Epidermal melanocyte (primary cell): ENCODE results near the gene PLET1.
A peak's percentile ranks its signal among the peaks of the same experiment; 100 is the strongest.

Source experiments
- DNase-seq: peaks from one replicate; pipeline ENCODE4 v3.0.0; 2011; ENCODE audit warnings: low spot score; ENCODE audit not compliant: insufficient read length

PLET1 gene, protein sequence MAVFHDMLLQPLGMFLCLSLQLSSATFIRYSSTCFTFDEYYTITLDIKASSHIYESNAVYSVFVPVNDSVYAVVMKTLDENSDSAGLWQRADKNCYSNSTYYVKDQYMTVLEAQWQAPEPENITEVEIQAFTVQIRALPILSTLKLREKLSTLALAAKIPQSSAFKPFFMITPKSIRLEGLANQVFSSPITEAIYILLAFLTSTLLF

DNA sequence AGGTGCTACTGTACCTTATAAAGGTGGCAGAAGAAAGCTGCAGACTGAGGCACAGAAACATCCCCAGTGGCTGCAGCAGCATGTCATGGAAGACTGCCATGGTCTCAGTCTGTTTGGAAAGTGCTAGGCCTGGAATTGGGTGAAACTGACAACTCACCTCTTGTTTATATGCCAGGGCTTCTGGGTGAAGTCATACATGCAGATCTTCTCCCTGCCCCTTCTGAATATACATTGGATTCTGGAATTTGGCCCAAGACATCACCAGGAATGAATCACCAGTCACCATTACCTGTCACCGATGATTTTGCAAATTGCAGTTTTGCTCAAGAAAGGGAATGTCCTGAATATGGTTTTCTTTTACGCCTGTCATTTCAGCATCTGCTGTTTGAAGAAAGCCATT lies at the start of gene PLET1:
PLET1 (minus strand) TSS at position 371 of the 400 bp plus-strand sequence; CDS start at position 100, 271 bp downstream.
- no peak for DNase-seq

DNA sequence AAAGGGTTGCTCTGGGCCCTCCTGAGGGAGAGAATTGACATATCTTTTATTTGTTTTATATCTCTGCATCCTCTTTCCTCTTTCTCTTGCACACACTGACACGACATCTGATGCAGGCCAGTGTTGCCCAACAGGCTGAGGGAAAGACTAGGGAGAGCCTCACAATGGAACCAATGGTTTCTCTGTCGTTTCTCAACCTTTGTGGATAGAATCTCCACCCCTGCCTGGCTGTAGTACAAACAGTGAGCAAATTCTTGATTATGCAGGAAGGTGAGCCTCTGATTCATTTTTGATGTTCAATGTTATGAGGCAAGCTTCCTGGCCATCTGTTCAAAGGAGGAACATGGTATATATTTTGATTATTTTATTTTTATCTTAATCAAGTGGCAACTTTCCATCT lies 49.8 kb upstream of the PLET1 start:
- no peak for DNase-seq

DNA sequence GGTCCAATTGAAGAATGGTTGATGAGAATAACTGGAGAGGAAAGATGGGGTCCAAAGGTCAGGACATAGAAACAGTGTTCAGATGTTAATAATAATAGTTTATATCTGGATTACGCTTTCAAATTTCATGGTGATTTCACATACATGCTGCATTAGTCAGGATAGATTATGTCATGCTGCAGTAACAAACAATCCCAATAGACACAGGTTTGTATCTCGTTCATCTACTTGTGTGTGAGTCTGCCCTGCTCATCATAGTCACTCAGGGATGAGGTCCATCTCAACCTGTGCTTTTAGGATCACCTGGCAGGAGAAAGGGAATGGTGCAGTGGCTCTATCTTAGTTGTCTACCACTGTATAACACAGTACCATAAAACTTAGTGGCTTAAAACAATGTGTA lies 48.0 kb upstream of the PLET1 start:
- DNase-seq: no peak

DNA sequence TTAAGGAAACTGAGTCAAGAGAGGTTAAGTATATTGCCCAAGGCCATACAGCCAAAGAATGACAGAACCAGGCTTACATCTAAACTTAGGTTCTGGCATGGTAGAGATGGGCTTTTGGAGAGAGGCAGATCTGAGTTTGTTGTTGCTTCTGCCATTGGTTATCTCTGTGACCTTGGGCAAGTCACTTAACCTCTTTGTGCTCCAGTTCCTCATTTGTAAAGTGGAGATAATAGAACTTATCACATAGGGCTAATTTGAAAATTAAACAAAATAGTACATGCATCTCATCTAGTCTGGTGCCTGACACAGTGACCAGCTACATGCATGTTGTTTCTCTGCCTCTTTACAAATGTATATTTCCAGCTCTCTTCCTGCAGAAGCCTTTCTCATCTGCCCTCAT lies 47.0 kb upstream of the PLET1 start:
- DNase-seq: no peak

DNA sequence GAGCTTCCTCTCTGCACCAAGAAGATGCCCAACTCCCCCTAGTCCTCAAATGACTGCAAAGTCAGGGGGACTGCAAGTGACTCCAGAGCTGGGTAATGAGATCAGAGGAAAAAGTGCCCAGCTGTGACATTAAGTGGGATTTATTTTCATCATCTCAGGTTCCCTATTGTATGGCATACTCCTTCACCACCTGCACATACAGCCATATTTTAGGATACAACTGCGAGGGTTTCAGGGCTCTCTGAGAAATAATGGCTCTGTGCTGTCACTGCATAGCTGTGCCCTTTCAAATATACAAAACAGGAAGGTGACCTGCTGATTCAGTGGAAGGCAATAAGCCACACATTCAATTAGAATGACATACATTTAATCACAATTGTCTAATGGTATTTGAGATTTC lies 45.6 kb upstream of the PLET1 start:
- no peak for DNase-seq

DNA sequence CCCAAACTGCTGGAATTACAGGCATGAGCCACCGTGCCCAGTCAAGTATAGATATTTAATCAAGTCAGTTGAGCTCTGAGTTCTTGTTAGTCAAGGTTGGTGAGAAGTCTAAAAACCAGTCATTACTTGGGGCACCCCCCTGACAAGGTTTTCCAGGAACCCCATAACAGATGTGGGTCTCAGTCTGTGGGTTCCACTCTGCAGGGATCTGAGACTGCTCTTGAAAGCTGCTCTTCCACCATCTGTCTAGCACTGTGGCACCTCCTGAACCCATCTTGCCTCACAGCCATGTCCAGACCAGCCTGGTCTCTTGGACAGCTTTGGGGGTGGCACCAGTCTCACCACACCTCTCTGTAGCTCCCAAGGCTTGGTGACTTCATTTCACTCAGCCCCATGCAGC lies 44.3 kb upstream of the PLET1 start:
- no peak for DNase-seq

DNA sequence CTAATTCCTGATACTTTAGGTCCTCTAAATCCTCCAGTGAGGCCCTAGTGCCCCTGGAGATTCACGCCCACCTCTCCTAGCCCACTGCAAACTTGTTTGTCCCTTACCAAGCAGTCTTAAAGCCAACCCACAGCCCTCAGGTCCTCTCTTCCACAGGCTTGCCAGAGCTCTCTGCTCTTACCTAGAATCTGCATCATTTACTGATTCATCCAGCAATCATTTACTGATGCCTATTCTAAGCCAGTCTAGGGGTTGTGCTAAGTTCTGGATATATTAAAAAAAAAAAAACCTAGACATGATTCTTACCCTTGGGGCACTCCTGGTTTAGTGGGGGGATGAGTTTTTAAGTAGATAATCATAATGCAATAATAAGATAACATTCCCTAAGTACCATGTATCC lies 43.0 kb upstream of the PLET1 start:
- DNase-seq: no peak

DNA sequence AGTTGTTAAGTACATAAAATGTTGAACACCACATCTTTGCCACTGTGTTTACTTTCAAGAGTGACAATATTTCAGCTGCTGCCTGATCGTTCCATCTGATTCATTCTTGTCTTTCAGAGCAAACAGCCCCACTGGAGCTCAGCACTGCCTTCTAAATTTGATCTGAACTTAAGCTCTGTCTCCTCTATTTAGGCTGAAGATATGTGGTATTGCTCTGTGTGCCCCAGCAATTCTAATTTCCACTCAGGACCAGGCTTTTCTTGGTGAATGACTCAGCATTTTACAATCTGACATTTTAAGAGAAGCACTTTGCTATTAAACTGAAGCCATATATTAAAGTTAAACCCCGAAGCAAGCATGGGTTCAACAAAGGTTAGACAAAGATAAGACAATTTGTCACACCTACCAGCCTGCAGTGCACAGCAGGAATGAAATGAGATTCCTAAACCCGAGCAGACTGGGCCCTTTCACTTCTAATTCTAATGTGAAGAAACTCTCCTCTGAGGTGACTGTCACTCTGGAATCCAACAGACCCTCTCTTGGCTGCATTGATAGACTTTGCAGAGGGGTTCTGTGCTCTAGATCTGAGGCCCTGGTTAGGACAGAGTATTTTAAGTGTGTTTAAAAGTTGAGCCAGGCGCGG lies 41.7 kb upstream of the PLET1 start:
- no peak for DNase-seq

DNA sequence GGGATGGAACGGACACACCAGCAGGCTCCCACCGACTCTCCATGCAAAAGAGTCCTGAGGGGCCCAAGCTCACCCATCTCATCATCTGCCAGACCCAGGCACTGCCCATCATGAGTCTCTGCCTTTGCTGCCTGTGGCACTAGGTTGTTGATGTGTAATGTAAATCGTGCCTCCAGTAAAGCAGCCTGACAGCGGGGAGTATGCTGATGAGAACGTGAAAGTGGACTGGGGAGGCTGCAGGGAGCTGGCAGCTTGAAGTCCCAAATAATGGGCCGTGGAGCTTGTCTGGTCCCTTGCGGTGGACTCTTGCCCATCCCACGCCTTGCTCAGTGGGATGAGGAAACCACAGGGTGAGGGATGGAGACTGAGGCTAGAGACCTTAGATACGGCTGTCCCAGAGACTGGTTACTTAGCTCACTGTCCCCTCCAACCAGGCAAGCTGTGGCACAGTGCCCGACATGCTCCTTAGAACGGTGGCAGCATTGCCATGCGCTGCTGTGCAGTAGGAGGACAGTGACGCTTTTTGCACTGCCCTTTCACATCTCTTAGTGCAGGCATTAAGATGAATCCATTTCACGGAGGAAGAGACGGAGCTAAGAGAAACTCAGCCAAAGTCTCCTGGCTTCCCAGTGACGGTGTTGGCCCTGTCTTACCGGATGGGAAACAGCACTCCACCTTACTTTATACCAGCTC lies 39.6 kb upstream of the PLET1 start:
- no peak for DNase-seq

DNA sequence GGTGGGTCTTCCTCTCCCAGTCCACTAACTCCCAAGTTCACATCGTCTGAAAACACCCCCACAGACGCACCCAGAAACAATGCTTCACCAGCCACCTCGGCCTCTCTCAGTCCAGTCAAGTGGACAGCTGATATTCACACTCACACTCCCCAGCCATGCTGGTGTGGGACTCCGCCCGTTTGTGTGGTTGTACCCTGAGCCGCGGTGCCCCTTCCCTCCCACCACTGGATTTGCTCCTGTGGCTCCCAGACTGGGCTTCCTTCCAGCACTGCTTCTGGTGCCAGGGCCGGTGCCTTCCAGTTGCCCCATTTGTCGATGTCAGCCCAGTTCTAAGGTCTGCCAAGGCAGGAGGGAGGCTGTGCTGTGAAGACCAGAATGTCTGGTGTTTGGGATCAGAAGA lies 37.9 kb upstream of the PLET1 start:
- no peak for DNase-seq

DNA sequence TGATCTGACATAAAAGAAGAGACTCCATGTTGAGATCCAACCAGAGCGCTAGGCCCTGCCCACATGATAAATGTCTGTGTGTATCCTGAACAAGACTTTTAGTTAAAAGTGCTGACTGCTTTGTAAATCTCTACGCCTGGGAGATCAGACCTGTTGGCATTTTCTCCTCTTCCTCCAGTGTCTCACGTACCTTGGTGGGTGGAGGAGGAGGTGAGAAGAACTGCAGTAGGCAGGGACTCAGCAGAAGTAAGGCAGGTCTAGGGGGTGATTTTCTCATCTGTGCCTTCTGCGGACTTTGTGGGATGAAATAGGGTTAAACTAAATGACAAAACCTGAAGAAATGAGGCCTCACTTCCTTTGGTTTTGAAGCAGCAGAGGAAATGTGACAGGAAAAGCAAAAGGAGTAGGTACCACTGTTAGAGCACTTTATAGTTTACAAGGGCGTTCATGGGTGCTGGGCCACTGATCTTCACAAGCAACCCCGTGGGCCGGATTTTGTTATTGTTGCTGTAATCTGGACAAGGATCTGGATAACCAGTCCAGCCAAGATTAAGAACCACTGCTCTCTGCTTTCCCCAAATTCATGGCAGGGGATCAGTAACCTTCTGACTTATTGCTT lies 36.7 kb upstream of the PLET1 start:
- no peak for DNase-seq

DNA sequence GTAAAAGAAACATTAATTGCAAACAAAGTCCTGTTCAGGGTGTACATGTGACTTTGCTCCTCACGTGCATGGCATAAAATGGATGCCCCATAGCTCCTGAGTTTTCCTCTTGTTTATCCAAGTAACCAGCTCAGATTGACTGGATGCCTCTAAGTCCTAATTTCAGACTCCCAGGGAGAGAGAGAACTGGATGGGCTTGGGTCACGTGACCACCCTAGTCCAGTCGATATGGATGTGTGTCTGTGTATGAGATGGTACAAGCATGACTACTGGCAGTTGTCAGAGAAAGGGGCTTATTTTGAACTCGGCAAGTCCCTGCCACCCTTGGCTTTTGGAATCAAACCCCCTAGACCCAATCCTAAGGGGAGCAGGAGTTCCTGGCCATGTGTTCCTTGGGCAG lies 35.4 kb upstream of the PLET1 start:
- no peak for DNase-seq

DNA sequence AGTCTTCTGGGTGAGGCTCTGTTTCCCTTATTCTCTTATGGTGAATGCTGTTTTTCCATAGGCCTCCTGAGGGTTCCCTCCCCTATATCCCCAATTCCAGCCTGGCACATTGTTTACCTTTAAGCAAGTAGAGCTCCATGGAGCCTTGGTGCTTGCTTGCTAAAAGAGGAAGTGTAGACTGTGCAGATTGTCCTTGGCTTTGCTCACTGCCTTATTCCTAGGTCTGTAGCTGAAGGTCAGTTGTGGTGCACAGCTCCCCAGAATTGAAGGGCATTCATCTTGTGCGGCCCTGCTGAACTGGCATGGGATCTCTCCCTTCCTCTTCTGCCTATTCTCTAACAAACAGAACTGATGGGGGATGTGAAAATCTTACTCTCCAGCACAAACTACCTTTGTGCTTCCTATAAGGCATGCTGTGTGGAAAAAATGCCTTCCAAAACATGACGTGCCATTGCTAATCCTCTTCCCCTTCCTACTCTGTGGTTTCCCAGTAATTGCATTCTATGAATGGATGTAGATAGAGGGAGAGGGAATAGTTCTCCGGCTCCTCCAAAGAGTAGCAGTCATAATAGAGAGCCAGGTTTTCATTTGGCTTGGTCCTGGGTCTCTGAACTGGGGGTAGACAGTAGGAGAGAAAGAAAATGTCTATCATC lies 34.2 kb upstream of the PLET1 start:
- DNase-seq: no peak

DNA sequence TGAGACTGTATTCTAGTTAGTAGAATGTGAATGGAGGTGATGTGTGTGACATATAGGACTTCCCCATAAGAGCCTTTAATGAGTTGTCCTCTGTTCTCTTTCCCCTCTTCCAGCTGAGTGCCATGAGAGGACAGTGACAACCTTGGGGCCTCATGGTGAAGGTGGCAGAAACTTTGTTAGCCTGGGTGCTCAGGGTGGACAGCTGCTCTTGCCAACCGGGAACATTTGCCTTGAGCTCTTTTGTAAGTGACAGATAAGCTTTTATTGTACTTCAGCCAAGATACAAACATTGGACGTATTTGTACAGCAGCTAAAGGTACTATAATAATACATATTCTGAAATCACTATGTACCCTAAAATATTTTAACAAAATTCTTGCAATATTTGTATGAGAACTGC lies 33.0 kb upstream of the PLET1 start:
- DNase-seq: no peak

DNA sequence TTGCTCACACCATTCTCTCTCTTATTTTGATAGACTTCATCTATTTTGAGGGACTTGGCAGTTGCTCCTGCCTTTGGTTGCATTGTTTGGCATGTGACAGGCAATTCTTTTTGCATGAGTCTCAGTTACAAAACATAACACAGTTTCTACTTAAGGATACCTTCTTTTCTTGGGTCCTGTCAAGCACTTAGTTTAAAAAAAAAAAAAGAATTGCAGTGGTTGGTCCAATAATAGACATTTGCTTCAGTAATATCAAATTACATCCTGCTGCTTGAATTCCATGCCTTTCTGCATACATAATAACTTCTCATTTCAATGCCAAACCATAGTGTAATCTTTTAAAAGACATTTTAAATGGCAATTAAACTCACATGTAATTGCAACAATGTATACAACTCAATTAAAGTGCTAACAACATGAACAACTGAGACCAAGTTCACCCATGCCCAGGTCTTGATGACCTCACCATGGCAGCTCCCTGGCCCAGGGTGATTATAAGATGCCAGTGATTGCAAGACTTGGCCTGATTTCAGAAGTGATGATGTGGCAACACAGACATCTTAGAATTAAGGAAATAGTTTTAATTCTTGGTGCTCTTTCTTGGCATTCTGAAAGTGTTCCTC lies 32.2 kb upstream of the PLET1 start:
- peak; percentile 40 for DNase-seq

DNA sequence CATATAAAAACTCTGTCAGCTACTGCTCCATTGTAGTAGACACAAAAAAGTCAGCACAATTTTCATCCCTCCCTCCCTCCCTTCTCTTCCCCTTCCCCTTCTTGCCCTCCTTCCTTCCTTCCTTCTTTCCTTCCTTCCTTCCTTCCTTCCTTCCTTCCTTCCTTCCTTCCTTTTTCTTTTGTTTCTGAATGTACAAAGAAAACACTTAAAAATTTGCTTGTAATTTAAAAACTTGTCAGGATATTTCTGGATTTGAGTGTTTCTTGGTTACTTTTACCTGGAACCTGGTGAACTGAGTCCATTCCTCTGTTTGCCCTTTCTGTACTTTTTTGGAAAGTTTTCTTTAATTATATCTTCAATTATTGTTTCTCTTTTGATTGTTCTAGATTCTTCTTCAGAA lies 31.5 kb upstream of the PLET1 start:
- no peak for DNase-seq

DNA sequence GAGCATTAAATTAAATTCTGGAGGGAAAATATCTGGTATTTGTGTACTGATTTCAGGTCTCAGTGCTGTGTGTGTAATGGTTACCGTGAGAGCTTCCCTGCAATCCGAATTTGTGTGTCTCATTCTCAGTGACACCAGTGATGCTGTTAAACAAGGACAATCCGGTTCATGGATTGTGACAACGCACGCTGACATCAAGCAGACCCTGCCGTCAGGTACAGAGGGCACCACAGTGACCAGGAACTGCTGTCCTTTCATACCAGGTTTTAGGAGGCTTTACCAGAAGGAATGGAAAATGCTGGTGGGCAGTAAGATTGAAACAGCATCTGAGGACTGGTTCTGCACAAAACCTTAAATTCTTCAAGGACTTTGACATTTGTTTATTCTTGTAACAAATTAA lies 30.5 kb upstream of the PLET1 start:
- DNase-seq: no peak

DNA sequence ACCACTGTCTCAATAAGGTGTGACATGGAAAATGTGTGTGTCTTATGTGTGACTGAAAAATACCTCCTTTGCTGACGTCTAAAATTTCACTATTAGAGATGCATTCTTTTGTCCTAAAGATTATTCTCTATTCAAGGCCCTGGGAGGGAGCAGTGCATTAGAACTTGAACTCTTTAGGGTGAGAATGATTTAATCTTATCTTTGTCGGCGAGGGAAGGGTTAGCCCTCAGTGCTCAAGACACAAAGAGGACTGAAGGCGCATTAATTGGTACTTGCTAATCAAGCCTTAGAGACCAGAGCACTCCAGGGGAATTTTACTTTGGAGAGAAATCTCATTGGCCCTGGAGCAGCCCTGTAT lies 29.8 kb upstream of the PLET1 start:
- no peak for DNase-seq

DNA sequence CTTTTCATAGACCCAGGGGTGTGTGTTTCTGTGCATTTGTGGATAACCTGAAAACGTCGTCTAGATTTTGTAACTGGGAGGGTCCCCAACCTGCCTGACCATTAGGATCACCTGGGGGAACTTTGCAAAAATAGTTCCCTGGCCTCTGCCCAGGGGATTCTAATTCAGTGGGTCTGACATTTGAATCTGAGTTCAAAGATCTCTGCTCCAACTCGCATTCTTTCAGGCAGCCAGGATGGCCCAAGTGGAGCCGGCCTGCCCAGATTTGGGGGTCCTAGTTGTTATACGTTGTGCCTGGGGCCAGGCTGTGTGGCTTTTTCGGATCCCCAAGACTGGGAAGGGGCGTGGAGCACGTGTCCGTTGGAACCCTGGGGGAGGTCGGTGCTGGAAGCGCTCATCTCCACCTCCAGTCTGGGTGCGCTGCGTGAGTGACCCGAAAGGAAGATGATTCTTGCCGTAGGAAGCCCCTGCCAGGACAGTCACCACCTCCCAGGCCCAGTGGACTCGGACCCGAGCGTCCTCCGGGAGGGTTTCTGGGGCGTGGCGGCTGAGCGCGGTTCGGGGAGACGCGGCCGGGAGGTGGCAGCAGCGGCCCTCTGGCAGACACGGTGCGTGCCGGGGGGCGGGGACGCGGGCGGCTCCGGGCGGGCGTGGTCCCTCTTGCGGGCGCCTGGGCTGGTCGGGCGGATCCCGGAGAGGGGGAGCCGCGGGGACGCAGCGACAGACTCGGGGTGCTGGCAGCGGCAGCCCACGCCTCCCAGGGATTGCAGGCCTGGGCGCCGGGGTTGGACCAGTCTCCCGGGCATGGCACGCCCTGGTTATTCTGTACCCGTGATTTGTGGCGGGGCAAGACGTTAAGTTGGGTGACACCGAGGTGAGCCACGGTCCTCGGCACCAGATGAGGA lies 29.2 kb upstream of the PLET1 start:
- DNase-seq: peak; percentile 80

DNA sequence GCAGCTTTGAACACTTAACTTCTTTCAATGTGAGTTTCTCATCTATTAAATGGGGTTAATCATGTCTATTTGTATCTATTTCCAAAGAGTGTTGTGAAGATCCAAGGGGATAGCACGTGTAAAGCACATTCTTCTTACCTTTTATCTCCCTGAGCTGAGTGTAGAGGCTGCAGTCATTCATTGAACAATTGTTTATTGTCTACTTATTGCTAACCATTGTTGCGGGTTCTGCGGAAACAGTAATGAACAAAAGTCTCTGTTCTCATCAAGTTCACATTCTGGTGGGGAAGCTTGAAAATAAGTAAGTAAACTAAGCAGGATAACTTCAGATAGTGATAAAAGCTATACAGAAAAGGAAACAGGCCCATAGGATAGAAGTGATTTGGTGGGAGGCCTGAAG lies 27.4 kb upstream of the PLET1 start:
- DNase-seq: no peak
